ENCODE results near the gene GGN. TPM values are rescaled to one million over a fixed set of nuclear protein-coding genes. Genes with fewer than 3 reads are reported as not detected.
A peak's percentile ranks its signal among the peaks of the same experiment; 100 is the strongest.
"Not testable (repeated sequence)": the region's sequence is repeated elsewhere in the genome, so short reads cannot be mapped to it uniquely, and the experiment has no call there.

GGN gene, protein sequence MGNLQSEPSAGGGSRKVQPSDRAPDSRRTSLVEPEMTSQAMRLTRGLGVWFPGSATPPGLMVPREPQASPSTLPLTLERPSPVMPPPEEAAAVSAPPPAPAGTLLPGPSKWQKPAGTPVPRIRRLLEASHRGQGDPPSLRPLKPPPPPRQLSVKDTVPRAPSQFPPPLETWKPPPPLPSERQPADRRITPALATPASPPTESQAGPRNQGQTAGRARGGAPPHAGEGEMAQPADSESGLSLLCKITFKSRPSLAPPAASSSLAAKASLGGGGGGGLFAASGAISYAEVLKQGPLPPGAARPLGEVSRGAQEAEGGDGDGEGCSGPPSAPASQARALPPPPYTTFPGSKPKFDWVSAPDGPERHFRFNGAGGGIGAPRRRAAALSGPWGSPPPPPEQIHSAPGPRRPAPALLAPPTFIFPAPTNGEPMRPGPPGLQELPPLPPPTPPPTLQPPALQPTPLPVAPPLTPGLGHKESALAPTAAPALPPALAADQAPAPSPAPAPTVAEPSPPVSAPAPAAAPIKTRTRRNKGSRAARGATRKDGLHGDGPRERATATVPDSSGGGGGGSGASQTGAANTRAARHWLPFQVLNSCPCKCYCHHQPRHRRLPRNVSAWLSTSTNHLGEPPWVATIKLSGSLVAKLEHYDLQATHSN
- total RNA-seq: 1 to 10 TPM in 6 of 8 experiments, under 1 TPM in 2; 0.41 to 3.2 (median 1.5) TPM

DNA sequence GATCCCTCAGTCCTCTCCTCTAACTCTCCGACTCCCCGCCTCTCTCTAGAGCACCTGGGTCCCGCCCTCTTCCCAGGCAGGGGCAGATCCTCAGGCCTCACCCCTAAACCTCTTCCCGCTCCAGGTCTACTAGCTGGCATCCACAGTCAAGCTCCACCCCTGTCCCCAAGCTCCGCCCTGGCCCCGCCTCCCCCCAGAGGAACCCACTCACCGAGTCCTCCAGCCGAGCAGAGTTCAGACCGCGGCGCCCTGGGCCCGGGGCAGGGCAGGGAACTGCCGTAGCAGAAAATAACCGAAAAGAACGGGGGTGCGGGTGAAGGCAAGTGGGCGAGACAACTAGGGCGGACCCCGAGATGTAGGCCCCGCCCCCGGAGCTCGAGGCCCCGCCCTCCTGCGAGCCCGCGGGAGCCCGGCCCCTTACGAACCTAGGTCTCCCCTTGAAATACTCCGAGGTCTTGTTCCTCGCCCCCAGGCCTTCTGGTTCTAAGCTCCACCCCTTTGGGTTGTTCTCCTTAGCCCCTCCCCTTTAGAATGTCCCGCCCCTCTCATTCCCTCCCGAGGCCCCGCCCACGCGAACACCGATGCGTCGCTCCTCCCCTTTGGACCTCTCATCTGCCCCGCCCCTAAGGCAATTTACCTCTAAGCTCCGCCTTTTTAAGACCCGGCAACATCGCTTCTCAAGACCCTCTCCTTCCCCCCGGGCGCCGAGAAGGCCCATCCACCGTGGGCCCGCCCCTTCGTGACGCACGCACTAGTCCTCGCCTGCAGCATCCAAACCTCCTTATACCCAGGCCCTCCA is at the start of gene GGN:
Gene GGN (minus strand): TSS at position 485 of the 799 bp plus-strand sequence. CDS start 773 bp downstream, outside the sequence.
- peak within 1 kb of the TSS; percentile 67 to 80 for H3K27ac ChIP-seq
- in situ Hi-C loops (cut with MboI; ENCODE audit: low pct_unique_long_range_greater_than_20kb in 2 of 9, low sequenced_read_pairs in 9 of 9, unreplicated experiment in 9 of 9): no loop called here

DNA sequence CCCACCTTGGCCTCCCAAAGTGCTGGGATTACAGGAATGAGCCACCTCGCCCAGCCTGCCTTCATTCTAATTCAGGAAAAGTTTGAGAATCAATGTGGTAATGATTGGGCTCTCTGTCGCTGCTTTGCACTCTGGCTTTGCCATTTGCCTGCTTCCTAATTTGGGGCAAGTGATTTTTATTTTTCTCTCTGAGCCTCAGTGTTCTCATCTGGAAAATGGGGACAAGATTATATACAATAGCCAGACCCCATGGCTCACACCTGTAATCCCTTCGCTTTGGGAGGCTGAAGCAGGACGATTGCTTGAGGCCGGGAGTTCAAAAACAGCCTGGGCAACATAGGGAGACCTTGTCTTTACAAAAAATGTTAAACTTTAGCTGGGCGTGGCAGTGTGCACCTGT is 49.5 kb upstream of the GGN start:
- 17 to 100% (median 86%) methylated on average over 1 to 5 of the region's 6 CpGs; no CpG with 5 or more reads in 2 of the 10 experiments for WGBS, 10 experiments
- in situ Hi-C loops (cut with MboI; ENCODE audit: low pct_unique_long_range_greater_than_20kb in 2 of 9, low sequenced_read_pairs in 9 of 9, unreplicated experiment in 9 of 9): no loop called here
- ATAC-seq (replicated peaks in 6 of 8): no peak
- Histone ChIP-seq H3K4me1 (replicated peaks in 1 of 2) (peaks cover 16 to 18% of the 10 kb centered on the region in 2 donors), H3K4me3 (no peak overlapping the region), H3K27ac (no peak overlapping the region)

More for the DNA sequence above, at the start of gene GGN:
- 27% methylated on average over 3 of the region's 51 CpGs; no CpG with 5 or more reads in 9 of the 10 experiments for WGBS, 10 experiments
- Histone ChIP-seq H3K4me3 (peak within 1 kb of the TSS; percentile 74 to 98 (median 77)), H3K4me1 (replicated peaks in 1 of 2) (peaks cover 4 to 14% of the 10 kb centered on the region in 2 donors)
- peak; percentile 51 to 83 (median 74) for ATAC-seq (replicated peaks in 6 of 8)

DNA sequence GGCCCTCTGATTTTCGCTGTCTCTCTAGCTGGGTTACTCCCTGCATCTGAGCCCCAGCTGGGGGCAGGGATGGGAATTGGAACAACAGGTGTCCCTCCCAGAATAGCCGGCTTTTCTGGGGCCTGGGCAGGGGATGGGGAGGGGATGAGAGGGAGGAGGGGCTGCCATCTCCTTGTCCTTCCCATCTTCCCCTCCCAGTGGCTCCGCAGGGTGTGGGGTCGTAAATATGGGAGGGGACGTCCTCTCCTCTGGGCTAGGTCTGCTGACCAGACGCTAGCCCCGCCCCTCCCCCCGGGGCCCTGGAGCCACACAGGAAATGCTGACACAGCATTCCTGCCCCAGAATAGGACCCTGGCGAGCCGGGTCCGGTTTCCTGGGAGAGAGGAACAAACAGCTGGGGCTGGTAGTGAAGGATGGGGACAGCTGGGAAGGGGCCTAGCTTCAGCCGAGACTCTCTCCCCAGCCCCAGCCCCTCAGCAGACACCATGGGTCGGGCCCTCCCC is 46.8 kb upstream of the GGN start:
- H3K4me1 ChIP-seq (replicated peaks in 1 of 2): peaks cover 14 to 16% of the 10 kb centered on the region in 2 donors
- ATAC-seq (replicated peaks in 6 of 8): peak; percentile 21 to 92 (median 87)
- peak overlapping the region in 1 of 2 donors; percentile 59 for H3K27ac ChIP-seq
- peak overlapping the region in 3 of 5 donors; percentile 11 to 31 (median 19) for H3K4me3 ChIP-seq
- in situ Hi-C loops (cut with MboI; ENCODE audit: low pct_unique_long_range_greater_than_20kb in 2 of 9, low sequenced_read_pairs in 9 of 9, unreplicated experiment in 9 of 9): no loop called here
- WGBS, 10 experiments: 0 to 20% (median 0%) methylated on average over 1 to 6 of the region's 13 CpGs; no CpG with 5 or more reads in 5 of the 10 experiments

DNA sequence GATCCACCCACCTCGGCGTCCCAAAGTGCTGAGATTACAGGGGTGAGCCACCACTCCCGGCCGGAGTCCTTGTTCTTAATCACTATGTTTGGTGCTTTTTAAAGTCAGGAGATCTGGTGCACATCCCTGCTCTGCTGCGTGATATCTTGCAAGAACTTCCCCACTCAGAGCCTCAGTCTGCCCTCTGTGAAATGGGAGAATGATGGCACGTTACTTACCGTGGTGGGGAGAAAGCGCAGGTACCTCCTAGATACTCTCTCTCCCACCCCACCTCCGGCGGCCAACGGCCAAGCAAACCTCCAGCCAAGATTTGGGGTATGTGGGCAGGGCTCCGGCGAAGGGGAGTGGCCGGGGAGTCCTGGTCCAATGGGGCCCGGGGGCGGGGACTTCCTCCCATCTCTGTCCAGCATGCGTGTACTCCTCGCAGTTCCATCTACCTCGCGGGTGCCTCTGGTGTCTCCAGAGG is 45.5 kb upstream of the GGN start, which contains the start of gene RYR1:
Gene RYR1 (plus strand): TSS at position 424 of the 466 bp plus-strand sequence. CDS start 139 bp downstream, outside the sequence.
- ATAC-seq (replicated peaks in 6 of 8): peak; percentile 46 to 98 (median 60)
- Histone ChIP-seq H3K27ac (peak within 1 kb of the TSS in 1 of 2 donors; percentile 59), H3K4me3 (peak within 1 kb of the TSS in 4 of 5 donors; percentile 3 to 31 (median 15)), H3K4me1 (replicated peaks in 1 of 2) (peaks cover 14 to 16% of the 10 kb centered on the region in 2 donors)
- 11 to 53% (median 29%) methylated on average over 2 to 3 of the region's 20 CpGs; no CpG with 5 or more reads in 4 of the 10 experiments for WGBS, 10 experiments
- in situ Hi-C loops (cut with MboI; ENCODE audit: low pct_unique_long_range_greater_than_20kb in 2 of 9, low sequenced_read_pairs in 9 of 9, unreplicated experiment in 9 of 9): no loop called here

DNA sequence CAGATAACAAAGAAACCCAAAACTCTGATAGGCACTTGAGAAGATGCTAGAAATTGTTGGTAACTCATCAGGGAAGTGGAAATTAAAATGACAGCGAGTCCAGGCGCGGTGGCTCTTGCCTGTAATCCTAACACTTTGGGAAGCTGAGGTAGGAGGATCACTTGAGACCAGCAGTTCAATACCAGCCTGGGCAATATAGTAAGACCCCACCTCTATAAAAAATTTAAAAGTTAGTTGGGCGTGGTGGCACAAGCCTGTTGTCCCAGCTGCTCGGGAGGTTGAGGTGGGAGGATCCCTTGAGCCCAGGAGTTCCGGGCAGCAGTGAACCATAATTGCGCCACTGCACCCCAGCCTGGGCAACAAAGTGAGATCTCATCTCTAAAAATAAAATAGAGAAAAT is 43.1 kb upstream of the GGN start:
- in situ Hi-C loops (cut with MboI; ENCODE audit: low pct_unique_long_range_greater_than_20kb in 2 of 9, low sequenced_read_pairs in 9 of 9, unreplicated experiment in 9 of 9): no loop called here
- Histone ChIP-seq H3K4me1 (replicated peaks in 1 of 2) (peaks cover 18 to 19% of the 10 kb centered on the region in 2 donors), H3K27ac (no peak overlapping the region), H3K4me3 (no peak overlapping the region)
- WGBS, 10 experiments: 47 to 100% (median 96%) methylated on average over 1 to 6 of the region's 7 CpGs
- no peak for ATAC-seq (replicated peaks in 6 of 8)

DNA sequence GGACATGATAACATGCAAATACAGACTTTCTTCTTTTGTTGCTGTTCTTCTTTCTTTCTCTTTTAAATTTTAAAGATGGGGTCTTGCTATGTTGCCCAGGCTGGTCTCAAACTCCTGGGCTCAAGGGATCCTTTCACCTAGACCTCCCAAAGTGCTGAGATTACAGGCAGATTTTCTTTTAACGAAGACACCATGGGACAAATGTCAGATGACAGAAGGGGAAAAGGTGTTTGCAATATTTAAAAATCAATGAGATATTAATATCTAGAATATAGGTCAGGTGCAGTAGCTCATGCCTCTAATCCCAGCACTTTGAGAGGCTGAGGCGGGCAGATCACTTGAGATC is 42.0 kb upstream of the GGN start:
- no peak for ATAC-seq (replicated peaks in 6 of 8)
- in situ Hi-C loops (cut with MboI; ENCODE audit: low pct_unique_long_range_greater_than_20kb in 2 of 9, low sequenced_read_pairs in 9 of 9, unreplicated experiment in 9 of 9): no loop called here
- 20 to 100% (median 79%) methylated on average over 1 to 2 of the region's 2 CpGs; no CpG with 5 or more reads in 2 of the 10 experiments for WGBS, 10 experiments
- Histone ChIP-seq H3K4me3 (no peak overlapping the region), H3K4me1 (replicated peaks in 1 of 2) (peaks cover 16 to 17% of the 10 kb centered on the region in 2 donors), H3K27ac (no peak overlapping the region)

DNA sequence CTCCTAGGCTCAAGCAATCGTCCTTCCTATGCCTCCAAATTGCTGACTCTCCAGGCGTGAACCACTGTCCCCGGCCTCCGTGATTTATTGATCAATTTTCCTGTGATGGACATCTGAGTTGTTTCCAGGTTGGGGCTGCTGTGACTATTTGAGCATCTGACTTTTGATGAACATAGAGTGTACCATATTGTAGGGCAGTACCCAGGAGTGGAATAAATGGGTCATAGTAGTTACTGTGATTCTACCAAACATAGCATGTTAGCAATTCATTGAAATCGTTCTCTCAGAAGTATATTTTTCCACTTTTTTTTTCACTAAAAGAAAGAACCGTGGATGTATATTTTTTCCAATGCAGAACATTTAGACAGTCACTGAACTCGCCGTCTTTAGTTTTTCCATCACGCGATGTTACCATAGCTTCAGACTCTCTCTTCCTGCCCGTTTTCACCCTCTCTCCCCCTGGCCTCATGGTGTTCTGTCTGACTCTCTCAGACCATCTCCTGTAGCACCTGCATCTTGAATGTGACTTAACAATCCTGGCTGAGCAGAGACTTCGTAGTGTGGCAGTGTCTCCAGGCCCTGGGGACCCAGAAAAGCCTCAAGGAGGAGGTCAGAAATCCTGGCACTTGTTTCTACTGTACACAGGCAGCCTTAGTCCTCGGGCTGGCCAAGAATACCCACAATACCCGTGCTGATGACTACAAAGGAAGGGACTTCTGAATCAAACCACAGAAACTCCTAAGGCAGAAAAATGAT is 41.4 kb upstream of the GGN start:
- Histone ChIP-seq H3K4me3 (no peak overlapping the region), H3K27ac (no peak overlapping the region), H3K4me1 (replicated peaks in 1 of 2) (peaks cover 10 to 14% of the 10 kb centered on the region in 2 donors)
- no peak for ATAC-seq (replicated peaks in 6 of 8)
- 25 to 89% (median 59%) methylated on average over 2 to 12 of the region's 14 CpGs for WGBS, 10 experiments
- in situ Hi-C loops (cut with MboI; ENCODE audit: low pct_unique_long_range_greater_than_20kb in 2 of 9, low sequenced_read_pairs in 9 of 9, unreplicated experiment in 9 of 9): no loop called here

DNA sequence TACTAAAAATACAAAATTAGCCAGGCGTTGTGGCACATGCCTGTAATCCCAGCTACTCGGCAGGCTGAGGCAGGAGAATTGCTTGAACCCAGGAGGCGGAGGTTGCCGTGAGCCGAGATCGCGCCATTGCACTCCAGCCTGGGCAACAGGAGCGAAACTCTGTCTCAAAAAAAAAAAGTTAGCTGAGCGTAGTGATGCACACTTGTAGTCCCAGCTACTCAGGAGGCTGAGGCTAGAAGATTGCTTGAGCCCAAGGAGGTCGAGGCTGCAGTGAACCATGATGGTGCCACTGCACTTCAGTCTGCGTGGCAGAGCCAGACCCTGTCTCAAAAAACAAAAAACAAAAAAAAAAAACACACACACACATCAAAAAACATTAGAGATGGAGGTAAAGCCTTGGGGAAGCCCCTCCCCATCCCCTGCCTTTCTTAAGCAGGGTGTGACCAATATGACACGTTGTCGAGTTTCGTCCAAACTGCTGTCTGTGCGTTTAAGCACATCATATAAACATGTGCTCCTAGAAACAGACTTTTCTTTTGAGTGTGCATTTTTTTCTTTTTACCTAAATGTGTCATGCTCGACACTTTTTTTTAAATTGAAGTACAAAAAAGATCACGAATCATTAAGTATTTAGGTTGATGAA is 39.3 kb upstream of the GGN start:
- H3K4me3 ChIP-seq; in situ Hi-C loops (cut with MboI; ENCODE audit: low pct_unique_long_range_greater_than_20kb in 2 of 9, low sequenced_read_pairs in 9 of 9, unreplicated experiment in 9 of 9); ATAC-seq (replicated peaks in 6 of 8); H3K27ac ChIP-seq; H3K4me1 ChIP-seq (replicated peaks in 1 of 2): not testable (repeated sequence)
- 0 to 89% (median 80%) methylated on average over 1 to 8 of the region's 17 CpGs; no CpG with 5 or more reads in 1 of the 10 experiments for WGBS, 10 experiments

DNA sequence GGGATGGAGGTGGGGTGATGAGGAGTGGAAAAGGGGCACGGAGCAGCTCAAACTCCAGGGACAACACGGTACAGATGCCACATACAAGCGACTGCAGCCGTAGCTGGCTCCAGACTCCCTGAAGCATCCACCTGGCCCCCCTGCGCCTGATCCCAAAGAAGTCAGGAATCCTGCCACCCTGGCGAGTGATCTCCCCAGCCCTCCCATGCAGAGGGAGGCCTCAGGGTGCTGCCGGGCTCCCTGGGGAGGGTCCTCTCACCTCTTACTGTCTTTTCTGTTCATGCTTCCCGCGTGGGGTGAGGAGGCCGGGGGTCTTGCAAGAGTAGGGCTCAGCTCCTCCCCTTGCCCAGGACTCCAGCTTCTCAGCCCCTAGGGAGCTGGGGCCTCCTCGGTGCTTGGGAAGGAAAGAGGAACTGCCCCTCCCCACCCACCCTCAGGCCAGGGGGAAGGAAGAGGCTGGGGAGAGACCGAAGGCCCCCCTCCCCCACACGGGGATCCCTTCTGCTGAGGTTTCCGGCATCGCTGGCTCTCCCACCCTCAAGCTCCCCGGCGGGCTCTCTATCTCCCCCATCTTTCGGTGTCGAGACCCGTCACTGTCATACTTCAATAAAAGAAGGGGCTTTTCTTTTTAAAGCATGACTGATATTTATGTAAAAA is 38.1 kb upstream of the GGN start, which contains the start of gene RASGRP4:
Gene RASGRP4 (minus strand): TSS at position 410 of the 657 bp plus-strand sequence. CDS start 128 bp downstream, at position 282.
- ATAC-seq (replicated peaks in 6 of 8): peak in 5 of 8 experiments; percentile 10 to 44 (median 14)
- Histone ChIP-seq H3K4me3 (no peak within 1 kb of the TSS), H3K4me1 (replicated peaks in 1 of 2) (peaks cover 5 to 8% of the 10 kb centered on the region in 2 donors), H3K27ac (no peak within 1 kb of the TSS)
- in situ Hi-C loops (cut with MboI; ENCODE audit: low pct_unique_long_range_greater_than_20kb in 2 of 9, low sequenced_read_pairs in 9 of 9, unreplicated experiment in 9 of 9): no loop called here
- 20 to 76% (median 44%) methylated on average over 1 to 6 of the region's 20 CpGs; no CpG with 5 or more reads in 4 of the 10 experiments for WGBS, 10 experiments

DNA sequence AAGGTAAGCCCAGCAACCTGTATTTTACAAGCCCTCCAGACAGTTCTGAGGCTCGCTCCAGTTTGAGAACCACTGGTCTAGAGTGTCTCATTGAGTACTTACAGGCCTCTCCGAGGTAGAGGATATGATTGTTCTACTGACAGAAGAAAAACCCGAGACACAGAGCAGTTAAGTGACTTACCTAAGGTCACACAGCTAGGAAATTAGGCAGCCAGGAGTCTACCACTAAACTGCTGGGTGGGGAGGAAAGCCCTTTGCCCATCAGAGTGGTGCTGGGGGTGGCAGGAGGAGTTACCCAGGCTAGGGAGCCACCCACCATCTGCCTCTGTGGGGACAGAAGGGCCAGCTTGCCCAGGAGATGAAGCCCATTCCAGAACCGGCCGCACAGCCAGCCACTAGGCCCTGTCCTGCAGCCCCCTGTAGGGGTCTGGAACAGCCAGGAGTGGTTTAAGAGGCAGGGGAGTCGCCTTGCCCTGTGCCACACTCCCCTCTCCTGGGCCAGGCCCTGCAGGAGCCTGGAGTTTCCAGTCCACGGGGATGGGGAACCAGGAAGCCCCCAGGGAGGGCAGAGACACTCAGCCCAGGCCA is 37.5 kb upstream of the GGN start:
- Histone ChIP-seq H3K4me3 (no peak overlapping the region), H3K4me1 (replicated peaks in 1 of 2) (peaks cover 5 to 8% of the 10 kb centered on the region in 2 donors), H3K27ac (no peak overlapping the region)
- in situ Hi-C loops (cut with MboI; ENCODE audit: low pct_unique_long_range_greater_than_20kb in 2 of 9, low sequenced_read_pairs in 9 of 9, unreplicated experiment in 9 of 9): no loop called here
- WGBS, 10 experiments: 15 to 100% (median 95%) methylated on average over 1 to 4 of the region's 7 CpGs; no CpG with 5 or more reads in 4 of the 10 experiments
- peak in 1 of 8 experiments; percentile 24 for ATAC-seq (replicated peaks in 6 of 8)
